NCI-H146 (cell line): ENCODE results near the gene TMEM50A.
"Not testable (repeated sequence)": the region's sequence is repeated elsewhere in the genome, so short reads cannot be mapped to it uniquely, and the experiment has no call there.

ENCODE experiments used
- DNase-seq: peaks from one replicate; lab custom pipeline; 2025; lab: John Stamatoyannopoulos, UW

The TMEM50A gene

GRCh38 chr1:25387096-25387495, 49.0 kb downstream of the TMEM50A start:
- not testable (repeated sequence) for DNase-seq

- DNase-seq = peak; percentile 16
These were observed 50.6 kb downstream of the TMEM50A start for GRCh38 chr1:25388691-25389090.

- DNase-seq = not testable (repeated sequence)
These were observed 51.6 kb downstream of the TMEM50A start for GRCh38 chr1:25389721-25390120.

GRCh38 chr1:25392841-25393240, 54.7 kb downstream of the TMEM50A start:
- DNase-seq = no peak

GRCh38 chr1:25397549-25397948, 59.4 kb downstream of the TMEM50A start:
- DNase-seq = not testable (repeated sequence)

- not testable (repeated sequence) for DNase-seq
These were observed 59.9 kb downstream of the TMEM50A start for GRCh38 chr1:25398079-25398478.

GRCh38 chr1:25402947-25403803, 65.0 kb downstream of the TMEM50A start:
- not testable (repeated sequence) for DNase-seq

GRCh38 chr1:25405731-25406305, 67.7 kb downstream of the TMEM50A start:
- peak; percentile 15 for DNase-seq

GRCh38 chr1:25409641-25410427, 71.7 kb downstream of the TMEM50A start:
- not testable (repeated sequence) for DNase-seq
